Ovary (tissue), 3 donors: ENCODE results near the gene FAM193A.

ENCODE experiments used
- CTCF ChIP-seq, 3 donors: fragments of 450-650 bp in 2 of 3; fragments of 200-600 bp in 1 of 3; IDR thresholded peaks; one replicate each; pipeline versions ENCODE4 v1.5.1 to v1.8.0; 2016 to 2022; ENCODE audit warnings: antibody characterized with exemption in 3 of 3, mild to moderate bottlenecking in 1 of 3
- EP300 ChIP-seq: sonication (generic); formaldehyde crosslinking; IDR thresholded peaks from one replicate; pipeline ENCODE4 v1.6.1; 2017; ENCODE audit warnings: antibody characterized with exemption
- POLR2A ChIP-seq: fragments of 450-650 bp; IDR thresholded peaks from one replicate; pipeline ENCODE4 v1.6.1; 2017; ENCODE audit warnings: antibody characterized with exemption, mild to moderate bottlenecking, moderate library complexity
- donor health status: DM: no; HTN: no; CAD: no.

DNA sequence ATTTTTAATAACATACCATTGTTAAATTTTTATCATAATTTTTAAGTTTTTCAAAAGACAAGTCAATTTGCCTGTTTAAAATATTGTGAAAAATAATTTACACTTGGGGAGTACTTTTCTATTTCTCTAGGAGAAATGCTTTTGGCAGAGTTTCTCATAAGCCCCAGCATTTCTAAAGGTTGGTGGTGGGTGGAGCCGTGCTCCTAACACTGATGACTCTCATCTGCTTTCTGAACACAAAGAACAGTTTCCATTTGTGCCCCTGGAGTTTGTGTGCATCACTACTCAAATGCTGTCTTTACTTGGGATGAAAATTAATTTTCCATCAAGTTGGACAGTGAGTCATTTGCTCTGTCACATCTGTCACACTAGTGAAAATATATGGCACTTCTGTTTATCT lies 162.1 kb downstream of the FAM193A start:
- TF ChIP-seq CTCF (IDR thresholded peaks at IDR 0.05), result no peak
- no peak for TF ChIP-seq POLR2A
- TF ChIP-seq EP300, result no peak
